ENCODE data around the gene PSENEN.

Gene PSENEN

GRCh38 chr19:35733180-35734125, 12.0 kb upstream of the PSENEN start:
- DNase-seq (ENCODE audit: low read depth), result no peak

GRCh38 chr19:35734273-35734672, 11.2 kb upstream of the PSENEN start:
- DNase-seq (ENCODE audit: low read depth), result no peak

- no peak for DNase-seq (ENCODE audit: low read depth)
Observed at GRCh38 chr19:35734889-35735288, 10.6 kb upstream of the PSENEN start.

- DNase-seq (ENCODE audit: low read depth), result no peak
Observed at GRCh38 chr19:35736913-35737886, 8.3 kb upstream of the PSENEN start.

GRCh38 chr19:35738021-35738886, 7.2 kb upstream of the PSENEN start:
- no peak for DNase-seq (ENCODE audit: low read depth)

- no peak for DNase-seq (ENCODE audit: low read depth)
Observed at GRCh38 chr19:35738887-35739229, 6.6 kb upstream of the PSENEN start.

GRCh38 chr19:35739275-35740107, 6.0 kb upstream of the PSENEN start:
- no peak for DNase-seq (ENCODE audit: low read depth)

- DNase-seq (ENCODE audit: low read depth), result no peak
Observed at GRCh38 chr19:35740108-35740422, 5.4 kb upstream of the PSENEN start.

- DNase-seq (ENCODE audit: low read depth), result peak; percentile 92
Observed at GRCh38 chr19:35740423-35741202, 4.8 kb upstream of the PSENEN start.

GRCh38 chr19:35741203-35741515, 4.3 kb upstream of the PSENEN start:
- no peak for DNase-seq (ENCODE audit: low read depth)

GRCh38 chr19:35742121-35742724, 3.2 kb upstream of the PSENEN start, which contains the start of gene IGFLR1:
Gene IGFLR1, minus strand, starts transcription at chr19:35742452. Its CDS starts 1,272 bp downstream, at chr19:35741180.
- peak; percentile 47 for DNase-seq (ENCODE audit: low read depth)

- DNase-seq (ENCODE audit: low read depth), result no peak
Observed at GRCh38 chr19:35743640-35744429, 1.6 kb upstream of the PSENEN start.

- DNase-seq (ENCODE audit: low read depth), result peak; percentile 87
Observed at GRCh38 chr19:35744430-35745327, 772 bp upstream of the PSENEN start.

GRCh38 chr19:35746087-35746462, 624 bp downstream of the PSENEN start:
- no peak for DNase-seq (ENCODE audit: low read depth)

- no peak for DNase-seq (ENCODE audit: low read depth)
Observed at GRCh38 chr19:35746531-35746930, 1.1 kb downstream of the PSENEN start.

- peak; percentile 99 for DNase-seq (ENCODE audit: low read depth)
Observed at GRCh38 chr19:35748106-35749020, 2.9 kb downstream of the PSENEN start, which contains the start of gene LIN37. Gene LIN37, plus strand, starts transcription at chr19:35748576. Its CDS starts 149 bp downstream, at chr19:35748725.

GRCh38 chr19:35750167-35750566, 4.7 kb downstream of the PSENEN start:
- DNase-seq (ENCODE audit: low read depth), result no peak

All from stimulated activated CD8-positive, alpha-beta memory T cell treated with anti-CD3 and anti-CD28 coated beads, Interleukin-12 subunit alpha, Interleukin-12 subunit beta, amount 100 ng/mL, for 1 hour (primary cell).